Measurements from ENCODE around the gene DPH1.

DNA sequence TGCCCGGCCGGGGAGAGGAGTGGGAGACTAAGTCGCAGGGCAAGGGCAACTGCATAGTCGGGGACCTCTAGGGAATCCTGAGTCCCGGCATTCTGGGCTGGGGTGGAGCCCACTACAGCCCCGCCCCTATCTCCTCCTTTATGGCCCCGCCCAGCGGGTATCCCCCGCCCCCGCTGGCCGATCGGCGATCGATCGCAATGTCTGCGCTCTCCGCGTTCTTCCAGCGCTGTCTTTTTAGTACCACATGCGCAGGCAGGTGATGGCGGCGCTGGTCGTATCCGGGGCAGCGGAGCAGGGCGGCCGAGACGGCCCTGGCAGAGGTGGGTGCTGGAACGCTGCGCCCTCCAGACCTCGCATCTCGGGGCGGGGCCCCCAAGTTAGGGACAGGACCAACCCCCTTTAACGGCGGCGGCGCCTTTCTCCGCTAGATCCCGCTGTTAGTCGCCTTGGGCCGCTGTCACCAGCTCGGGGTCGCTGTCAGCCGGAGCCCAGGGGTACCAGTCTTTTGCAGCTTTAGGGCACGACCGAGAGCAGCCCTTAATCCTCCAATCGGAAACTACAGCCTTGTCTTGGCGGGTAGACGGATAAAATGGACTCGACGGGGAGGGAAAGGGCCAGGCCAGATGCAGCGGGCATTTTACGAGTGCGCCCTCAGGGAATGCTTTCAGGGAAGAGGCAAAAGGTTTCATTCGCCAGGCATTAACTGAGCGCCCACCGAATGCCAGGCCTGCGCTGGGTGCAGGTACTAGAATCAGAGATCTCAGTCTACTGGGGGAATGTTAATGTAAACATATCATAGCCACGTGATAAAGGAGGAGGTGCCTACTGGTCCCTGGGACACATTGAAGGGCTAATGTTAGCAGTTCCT is at the start of gene DPH1:
- TF ChIP-seq CTCF (IDR thresholded peaks at IDR 0.05) = peak in 1 of 3 experiments; percentile 0
- TF ChIP-seq POLR2AphosphoS5 (IDR thresholded peaks at IDR 0.05; ENCODE audit: insufficient read depth in 1 of 2, low read depth in 1 of 2) = peak; percentile 85 to 92
- peak in 1 of 2 donors; percentile 15 for TF ChIP-seq POLR2A (IDR thresholded peaks at IDR 0.05)

Data from vagina (tissue), 2 donors.